ENCODE measurements around the gene IFT172. TPM values are rescaled to one million over a fixed set of nuclear protein-coding genes. Genes with fewer than 3 reads are reported as not detected.

IFT172 gene
- total RNA-seq, 1 experiment from 2014 or later: 41.7 TPM

GRCh38 chr2:27409321-27410073 is 80.0 kb downstream of the IFT172 start, which contains the start of gene PPM1G:
Gene PPM1G, minus strand, starts transcription at chr2:27409591. Its CDS starts 169 bp downstream, at chr2:27409422.
- intact Hi-C loops (cut with micrococcal nuclease; ENCODE audit: unreplicated experiment): loop anchor here (5.0 to 10.0 kb wide), 2 partner anchors 33 to 215 kb away; partner anchors contain the start of genes CCDC121, GPN1 and KRTCAP3
- peak; percentile 98 for DNase-seq
- BruUV-seq (replicated peaks): no TSS peak

GRCh38 chr2:27408601-27409320 is 80.8 kb downstream of the IFT172 start:
- intact Hi-C loops (cut with micrococcal nuclease; ENCODE audit: unreplicated experiment): loop anchor here (5.0 to 10.0 kb wide), 2 partner anchors 34 to 216 kb away; partner anchors contain the start of genes CCDC121, GPN1 and KRTCAP3
- Mint-ChIP-seq H3K36me3 (ENCODE audit: insufficient read depth, unreplicated experiment) (peaks cover 46% of the 10 kb centered on the region), H3K27ac (ENCODE audit: unreplicated experiment) (peak overlapping the region; percentile 60), H3K27me3 (ENCODE audit: unreplicated experiment) (no peaks in the 10 kb centered on the region), H3K9me3 (ENCODE audit: low read depth, unreplicated experiment) (peaks cover 6% of the 10 kb centered on the region), H3K4me3 (ENCODE audit: low read depth, unreplicated experiment) (peak overlapping the region; percentile 97), H3K4me1 (ENCODE audit: low read depth, unreplicated experiment) (peaks cover 26% of the 10 kb centered on the region)
- CTCF ChIA-PET: interaction anchor here (0.6 to 3.0 kb wide), 5 partner anchors 20 to 375 kb away, joined by 3 to 18 read pairs (median 4); partner anchors contain the start of gene NRBP1
- DNase-seq: no peak
- BruUV-seq (replicated peaks): TSS peak; percentile 58
- TF ChIP-seq CTCF (IDR thresholded peaks at IDR 0.05; ENCODE audit: unreplicated experiment): no peak

More at GRCh38 chr2:27409321-27410073, 80.0 kb downstream of the IFT172 start, which contains the start of gene PPM1G:
- Mint-ChIP-seq H3K36me3 (ENCODE audit: insufficient read depth, unreplicated experiment) (peaks cover 41% of the 10 kb centered on the region), H3K4me1 (ENCODE audit: low read depth, unreplicated experiment) (peaks cover 26% of the 10 kb centered on the region), H3K27me3 (ENCODE audit: unreplicated experiment) (no peaks in the 10 kb centered on the region), H3K9me3 (ENCODE audit: low read depth, unreplicated experiment) (peaks cover 6% of the 10 kb centered on the region), H3K27ac (ENCODE audit: unreplicated experiment) (peak within 1 kb of the TSS; percentile 83), H3K4me3 (ENCODE audit: low read depth, unreplicated experiment) (peak within 1 kb of the TSS; percentile 97)
- TF ChIP-seq CTCF (IDR thresholded peaks at IDR 0.05; ENCODE audit: unreplicated experiment): no peak
- CTCF ChIA-PET: interaction anchor here (0.7 to 3.0 kb wide), 3 partner anchors 19 to 374 kb away, joined by 3 to 18 read pairs (median 4); partner anchors contain the start of gene NRBP1

GRCh38 chr2:27407798-27408491 is 81.6 kb downstream of the IFT172 start:
- Mint-ChIP-seq H3K27me3 (ENCODE audit: unreplicated experiment) (no peaks in the 10 kb centered on the region), H3K4me1 (ENCODE audit: low read depth, unreplicated experiment) (peaks cover 26% of the 10 kb centered on the region), H3K36me3 (ENCODE audit: insufficient read depth, unreplicated experiment) (peaks cover 46% of the 10 kb centered on the region), H3K4me3 (ENCODE audit: low read depth, unreplicated experiment) (peak overlapping the region; percentile 97), H3K9me3 (ENCODE audit: low read depth, unreplicated experiment) (peaks cover 6% of the 10 kb centered on the region), H3K27ac (ENCODE audit: unreplicated experiment) (peak overlapping the region; percentile 60)
- DNase-seq: peak; percentile 58
- CTCF ChIA-PET: interaction anchor here (0.6 to 3.0 kb wide), 5 partner anchors 21 to 275 kb away, joined by 3 to 18 read pairs (median 4); partner anchors contain the start of gene NRBP1
- intact Hi-C loops (cut with micrococcal nuclease; ENCODE audit: unreplicated experiment): loop anchor here (5.0 to 10.0 kb wide), 2 partner anchors 34 to 217 kb away; partner anchors contain the start of genes CCDC121, GPN1 and KRTCAP3
- TF ChIP-seq CTCF (IDR thresholded peaks at IDR 0.05; ENCODE audit: unreplicated experiment): peak; percentile 72
- no TSS peak for BruUV-seq (replicated peaks)
